Immature natural killer cell (primary cell): ENCODE data around the gene VIT. TPM values are rescaled to one million over a fixed set of nuclear protein-coding genes. Genes with fewer than 3 reads are reported as not detected.

Experiments
- DNase-seq, 3 donors: peaks; one replicate each; pipeline ENCODE4 v3.0.0; 2022; ENCODE audit warnings: mixed read lengths in 1 of 3
- H3K27ac Mint-ChIP-seq, 6 donors: one replicate each; pipeline ENCODE4 v1.8.0; 2020; ENCODE audit warnings: mixed read lengths in 6 of 6, mild to moderate bottlenecking in 5 of 6, inconsistent platforms in 4 of 6, moderate library complexity in 3 of 6
- H3K27me3 Mint-ChIP-seq, 3 donors: one replicate each; pipeline ENCODE4 v1.8.0; 2020 to 2021; ENCODE audit warnings: low read depth in 3 of 3, mild to moderate bottlenecking in 3 of 3, mixed read lengths in 3 of 3, moderate library complexity in 3 of 3, inconsistent platforms in 1 of 3
- H3K36me3 Mint-ChIP-seq, 3 donors: one replicate each; pipeline ENCODE4 v1.8.0; 2020; ENCODE audit warnings: mixed read lengths in 3 of 3, inconsistent platforms in 2 of 3, mild to moderate bottlenecking in 2 of 3
- H3K4me1 Mint-ChIP-seq, 2 donors: one replicate each; pipeline ENCODE4 v1.8.0; 2020; ENCODE audit warnings: inconsistent platforms in 2 of 2, mild to moderate bottlenecking in 2 of 2, mixed read lengths in 2 of 2, moderate library complexity in 1 of 2
- H3K4me3 Mint-ChIP-seq, 5 donors: one replicate each; pipeline ENCODE4 v1.8.0; 2020; ENCODE audit warnings: mild to moderate bottlenecking in 5 of 5, mixed read lengths in 5 of 5, inconsistent platforms in 3 of 5, moderate library complexity in 3 of 5
- H3K9me3 Mint-ChIP-seq, 6 donors: one replicate each; pipeline ENCODE4 v1.8.0; 2020; ENCODE audit warnings: mild to moderate bottlenecking in 6 of 6, mixed read lengths in 6 of 6, inconsistent platforms in 4 of 6, moderate library complexity in 3 of 6
- polyA plus RNA-seq, 3 donors: library from polyadenylated mRNA; unstranded; fragments of 300-500 nt; fragmentation: Illumina TruSeq; gene quantifications; one replicate each; pipeline ENCODE4 v1.2.3, GENCODE V29; 2021

The VIT gene
- polyA plus RNA-seq, 3 donors from 2014 or later, result 1.2 to 4.7 TPM; not detected in 1

- Mint-ChIP-seq H3K27ac (peak overlapping the region; percentile 92 to 97 (median 96)), H3K4me1 (peaks cover 95% of the 10 kb centered on the region in 2 donors), H3K4me3 (peak overlapping the region; percentile 72 to 88 (median 77)), H3K9me3 (no peaks in the 10 kb centered on the region), H3K27me3 (peaks cover 0 to 23% (median 14%) of the 10 kb centered on the region in 3 donors), H3K36me3 (no peaks in the 10 kb centered on the region)
- DNase-seq, result peak; percentile 83 to 88 (median 86)
These were observed 103.9 kb downstream of the VIT start for GRCh38 chr2:36800381-36800780.

DNA sequence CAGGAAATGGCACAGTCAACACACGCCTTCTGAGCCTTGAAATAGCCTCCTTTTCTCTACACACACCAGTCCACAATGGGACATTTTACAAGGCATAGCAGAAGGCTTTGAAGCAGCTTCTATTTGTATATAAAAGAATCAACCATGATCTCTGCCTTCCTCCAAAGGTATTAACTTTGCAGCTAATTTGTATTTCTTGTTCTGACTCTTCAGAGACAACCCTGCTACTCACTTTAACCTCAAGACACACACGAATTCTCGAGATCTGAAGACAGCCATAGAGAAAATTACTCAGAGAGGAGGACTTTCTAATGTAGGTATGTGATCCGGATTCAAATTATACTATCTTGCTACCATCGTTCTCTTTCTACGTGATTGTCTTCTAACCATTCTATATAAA lies 104.6 kb downstream of the VIT start:
- Mint-ChIP-seq H3K4me3 (peak overlapping the region; percentile 72 to 88 (median 77)), H3K9me3 (no peaks in the 10 kb centered on the region), H3K4me1 (peaks cover 97% of the 10 kb centered on the region in 2 donors), H3K27me3 (peaks cover 0 to 24% (median 14%) of the 10 kb centered on the region in 3 donors), H3K36me3 (peaks cover 0 to 6% (median 0%) of the 10 kb centered on the region in 3 donors), H3K27ac (peak overlapping the region; percentile 92 to 97 (median 96))
- peak in 2 of 3 donors; percentile 31 to 34 for DNase-seq

DNA sequence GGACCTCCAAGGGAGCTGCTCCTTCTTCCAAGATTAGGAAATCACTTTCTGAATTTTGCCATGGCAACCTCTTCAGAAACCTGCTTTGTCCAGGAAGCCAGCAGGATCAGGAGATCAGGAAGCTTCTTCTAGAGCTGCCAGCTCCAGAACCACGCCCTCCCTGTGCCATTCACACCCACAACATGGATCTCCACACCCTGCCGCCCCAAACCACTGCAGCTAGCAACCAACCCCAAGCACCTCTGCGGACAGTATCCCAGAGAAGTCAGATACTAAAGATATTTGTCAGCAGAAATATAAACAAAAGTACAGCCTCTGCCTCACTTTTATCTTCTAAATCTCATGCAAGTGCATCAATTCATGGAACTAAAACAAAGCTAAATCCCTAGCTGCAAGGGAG lies 106.4 kb downstream of the VIT start:
- H3K36me3 Mint-ChIP-seq, result peaks cover 0 to 13% (median 2%) of the 10 kb centered on the region in 3 donors
- H3K9me3 Mint-ChIP-seq, result no peaks in the 10 kb centered on the region
- peak overlapping the region; percentile 92 to 97 (median 96) for H3K27ac Mint-ChIP-seq
- DNase-seq, result peak; percentile 26 to 40 (median 33)
- peaks cover 92 to 93% of the 10 kb centered on the region in 2 donors for H3K4me1 Mint-ChIP-seq
- H3K27me3 Mint-ChIP-seq, result peaks cover 0 to 23% (median 14%) of the 10 kb centered on the region in 3 donors
- peak overlapping the region; percentile 57 to 88 (median 64) for H3K4me3 Mint-ChIP-seq

DNA sequence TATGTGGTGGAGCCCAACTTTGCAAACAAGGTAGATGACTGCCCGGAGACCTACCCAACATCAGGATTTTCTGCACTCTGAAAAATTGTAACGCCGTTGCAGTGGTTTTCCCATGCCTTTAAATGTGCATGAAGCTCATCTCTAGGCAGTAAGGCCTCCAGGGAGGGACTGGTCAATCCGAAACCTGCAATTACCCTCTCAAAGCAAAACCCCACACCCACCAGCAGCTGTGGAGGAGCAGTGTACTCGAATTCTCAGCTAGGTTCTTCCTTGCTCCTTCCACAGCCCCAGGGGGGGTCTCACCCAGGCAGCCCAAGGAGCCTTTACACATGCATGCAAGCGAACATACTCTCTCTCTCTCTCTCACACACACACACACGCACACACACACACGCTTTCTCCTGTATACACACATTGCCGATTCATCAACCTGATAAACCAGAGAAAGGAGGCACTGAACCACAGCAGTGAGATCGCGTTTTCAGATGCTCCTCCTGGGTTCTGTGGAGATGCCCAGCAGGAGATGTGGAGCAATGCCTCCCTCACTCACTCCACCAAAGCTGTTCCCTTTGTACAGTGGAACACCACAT lies 109.2 kb downstream of the VIT start:
- peak in 1 of 3 donors; percentile 27 for DNase-seq
- H3K4me1 Mint-ChIP-seq, result peaks cover 65 to 68% of the 10 kb centered on the region in 2 donors
- H3K27ac Mint-ChIP-seq, result peak overlapping the region; percentile 81 to 97 (median 90)
- peaks cover 0 to 13% (median 2%) of the 10 kb centered on the region in 3 donors for H3K27me3 Mint-ChIP-seq
- peak overlapping the region; percentile 49 to 76 (median 70) for H3K4me3 Mint-ChIP-seq
- H3K36me3 Mint-ChIP-seq, result peaks cover 0 to 13% (median 2%) of the 10 kb centered on the region in 3 donors
- no peaks in the 10 kb centered on the region for H3K9me3 Mint-ChIP-seq

GRCh38 chr2:36807223-36807886 lies 110.8 kb downstream of the VIT start:
- no peak for DNase-seq

DNA sequence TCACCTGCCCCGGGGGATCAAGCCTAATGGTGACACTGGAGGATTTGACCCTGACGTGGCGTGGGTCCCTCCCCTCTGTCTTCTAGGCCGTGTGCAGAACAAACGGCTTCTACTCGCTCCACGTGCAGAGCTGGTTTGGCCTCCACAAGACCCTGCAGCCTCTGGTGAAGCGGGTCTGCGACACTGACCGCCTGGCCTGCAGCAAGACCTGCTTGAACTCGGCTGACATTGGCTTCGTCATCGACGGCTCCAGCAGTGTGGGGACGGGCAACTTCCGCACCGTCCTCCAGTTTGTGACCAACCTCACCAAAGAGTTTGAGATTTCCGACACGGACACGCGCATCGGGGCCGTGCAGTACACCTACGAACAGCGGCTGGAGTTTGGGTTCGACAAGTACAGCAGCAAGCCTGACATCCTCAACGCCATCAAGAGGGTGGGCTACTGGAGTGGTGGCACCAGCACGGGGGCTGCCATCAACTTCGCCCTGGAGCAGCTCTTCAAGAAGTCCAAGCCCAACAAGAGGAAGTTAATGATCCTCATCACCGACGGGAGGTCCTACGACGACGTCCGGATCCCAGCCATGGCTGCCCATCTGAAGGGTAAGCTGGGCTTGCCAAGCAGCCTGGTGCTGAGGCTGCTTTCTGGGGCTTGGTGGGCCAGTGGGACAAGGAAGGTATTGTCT lies 112.0 kb downstream of the VIT start:
- Mint-ChIP-seq H3K27me3 (peaks cover 0 to 7% (median 0%) of the 10 kb centered on the region in 3 donors), H3K27ac (peak overlapping the region in 1 of 6 donors; percentile 14), H3K36me3 (peaks cover 0 to 21% (median 6%) of the 10 kb centered on the region in 3 donors), H3K4me1 (peaks cover 37 to 40% of the 10 kb centered on the region in 2 donors), H3K4me3 (no peak overlapping the region), H3K9me3 (no peaks in the 10 kb centered on the region)
- no peak for DNase-seq

More at GRCh38 chr2:36807223-36807886, 110.8 kb downstream of the VIT start:
- peaks cover 0 to 18% (median 3%) of the 10 kb centered on the region in 3 donors for H3K36me3 Mint-ChIP-seq
- H3K27ac Mint-ChIP-seq, result peak overlapping the region in 5 of 6 donors; percentile 45 to 95 (median 69)
- H3K4me1 Mint-ChIP-seq, result peaks cover 48 to 52% of the 10 kb centered on the region in 2 donors
- peak overlapping the region in 4 of 5 donors; percentile 19 to 58 (median 38) for H3K4me3 Mint-ChIP-seq
- no peaks in the 10 kb centered on the region for H3K9me3 Mint-ChIP-seq
- H3K27me3 Mint-ChIP-seq, result peaks cover 0 to 8% (median 0%) of the 10 kb centered on the region in 3 donors

DNA sequence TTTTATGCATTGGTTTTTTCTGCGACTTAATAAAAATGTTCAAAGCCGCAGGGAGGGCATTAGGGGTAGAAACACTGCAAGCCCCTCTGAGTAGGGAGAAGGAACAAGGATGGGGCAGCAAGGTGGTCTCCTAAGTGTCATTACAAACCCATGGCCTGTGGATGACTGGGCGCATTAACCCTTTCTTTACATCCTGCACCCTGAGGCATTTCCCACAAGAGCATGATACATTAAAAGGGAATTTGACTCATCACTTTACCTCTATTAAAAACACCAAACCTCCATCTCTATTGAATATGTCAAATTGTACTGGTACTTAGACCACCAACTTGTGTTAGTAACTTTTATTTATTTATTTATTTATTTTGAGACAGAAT lies 112.5 kb downstream of the VIT start:
- Mint-ChIP-seq H3K9me3 (no peaks in the 10 kb centered on the region), H3K27ac (peak overlapping the region in 1 of 6 donors; percentile 14), H3K27me3 (peaks cover 0 to 7% (median 0%) of the 10 kb centered on the region in 3 donors), H3K36me3 (peaks cover 0 to 26% (median 10%) of the 10 kb centered on the region in 3 donors), H3K4me1 (peaks cover 32 to 35% of the 10 kb centered on the region in 2 donors), H3K4me3 (no peak overlapping the region)
- DNase-seq, result no peak

GRCh38 chr2:36811071-36811470 lies 114.6 kb downstream of the VIT start:
- DNase-seq, result no peak
- H3K4me1 Mint-ChIP-seq, result peaks cover 12 to 15% of the 10 kb centered on the region in 2 donors
- no peak overlapping the region for H3K27ac Mint-ChIP-seq
- H3K9me3 Mint-ChIP-seq, result no peaks in the 10 kb centered on the region
- H3K4me3 Mint-ChIP-seq, result no peak overlapping the region
- H3K27me3 Mint-ChIP-seq, result peaks cover 0 to 2% (median 0%) of the 10 kb centered on the region in 3 donors
- H3K36me3 Mint-ChIP-seq, result peaks cover 0 to 27% (median 14%) of the 10 kb centered on the region in 3 donors

GRCh38 chr2:36812196-36812595 lies 115.7 kb downstream of the VIT start:
- peaks cover 8 to 11% of the 10 kb centered on the region in 2 donors for H3K4me1 Mint-ChIP-seq
- no peak overlapping the region for H3K27ac Mint-ChIP-seq
- H3K4me3 Mint-ChIP-seq, result no peak overlapping the region
- H3K36me3 Mint-ChIP-seq, result peaks cover 0 to 21% (median 12%) of the 10 kb centered on the region in 3 donors
- H3K9me3 Mint-ChIP-seq, result no peaks in the 10 kb centered on the region
- no peak for DNase-seq
- no peaks in the 10 kb centered on the region for H3K27me3 Mint-ChIP-seq

DNA sequence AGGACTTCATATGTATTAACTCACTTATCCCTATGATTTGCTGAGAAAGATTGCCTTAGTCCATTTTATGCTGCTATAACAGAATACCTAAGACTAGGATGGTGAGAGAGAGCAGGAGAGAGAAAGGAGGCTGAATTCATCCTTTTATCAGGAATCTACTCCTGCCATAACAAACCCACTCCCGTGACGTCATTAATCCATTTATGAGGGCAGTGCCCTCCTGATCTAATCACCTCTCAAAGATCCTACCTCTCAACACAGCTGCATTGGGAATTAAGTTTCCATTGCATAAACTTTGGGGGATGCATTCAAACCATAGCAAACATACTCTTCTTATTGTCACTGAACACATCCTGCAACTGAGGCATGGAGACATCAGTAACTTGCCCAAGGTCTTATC lies 122.0 kb downstream of the VIT start:
- DNase-seq, result no peak
- Mint-ChIP-seq H3K27ac (no peak overlapping the region), H3K27me3 (peaks cover 0 to 3% (median 0%) of the 10 kb centered on the region in 3 donors), H3K9me3 (no peaks in the 10 kb centered on the region), H3K36me3 (peaks cover 0 to 25% (median 8%) of the 10 kb centered on the region in 3 donors), H3K4me3 (no peak overlapping the region), H3K4me1 (peaks cover 8 to 12% of the 10 kb centered on the region in 2 donors)

DNA sequence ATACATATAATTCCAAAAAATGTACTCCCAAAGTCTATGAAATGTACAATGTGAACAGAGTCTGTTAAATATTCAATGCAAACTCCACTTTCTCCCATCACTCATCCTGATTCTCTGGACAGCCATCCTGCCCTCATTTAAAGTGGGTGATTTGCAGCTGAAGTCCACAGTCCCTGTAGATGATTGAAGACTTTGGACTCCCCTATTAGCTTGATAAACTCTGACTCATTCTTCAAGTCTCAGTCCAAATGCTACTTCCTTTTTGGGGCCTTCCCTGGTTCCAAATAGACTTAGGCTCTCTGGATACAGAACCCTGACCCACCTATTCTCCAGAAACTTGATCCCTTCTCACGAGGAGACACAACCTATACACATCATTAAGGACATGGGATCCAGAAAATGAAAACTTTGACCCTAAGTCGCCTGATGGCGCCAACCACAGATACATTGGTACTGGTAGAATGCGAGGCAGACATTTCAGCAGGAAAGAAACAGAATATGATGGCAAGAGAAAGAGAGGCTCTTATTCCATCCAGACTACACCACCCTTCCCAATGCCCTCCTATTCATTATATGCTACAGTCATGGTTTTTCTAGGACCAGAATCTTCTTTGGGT lies 122.7 kb downstream of the VIT start:
- H3K27ac Mint-ChIP-seq, result no peak overlapping the region
- no peak overlapping the region for H3K4me3 Mint-ChIP-seq
- DNase-seq, result no peak
- no peaks in the 10 kb centered on the region for H3K9me3 Mint-ChIP-seq
- peaks cover 0 to 3% (median 0%) of the 10 kb centered on the region in 3 donors for H3K27me3 Mint-ChIP-seq
- peaks cover 0 to 19% (median 4%) of the 10 kb centered on the region in 3 donors for H3K36me3 Mint-ChIP-seq
- peaks cover 8 to 12% of the 10 kb centered on the region in 2 donors for H3K4me1 Mint-ChIP-seq

DNA sequence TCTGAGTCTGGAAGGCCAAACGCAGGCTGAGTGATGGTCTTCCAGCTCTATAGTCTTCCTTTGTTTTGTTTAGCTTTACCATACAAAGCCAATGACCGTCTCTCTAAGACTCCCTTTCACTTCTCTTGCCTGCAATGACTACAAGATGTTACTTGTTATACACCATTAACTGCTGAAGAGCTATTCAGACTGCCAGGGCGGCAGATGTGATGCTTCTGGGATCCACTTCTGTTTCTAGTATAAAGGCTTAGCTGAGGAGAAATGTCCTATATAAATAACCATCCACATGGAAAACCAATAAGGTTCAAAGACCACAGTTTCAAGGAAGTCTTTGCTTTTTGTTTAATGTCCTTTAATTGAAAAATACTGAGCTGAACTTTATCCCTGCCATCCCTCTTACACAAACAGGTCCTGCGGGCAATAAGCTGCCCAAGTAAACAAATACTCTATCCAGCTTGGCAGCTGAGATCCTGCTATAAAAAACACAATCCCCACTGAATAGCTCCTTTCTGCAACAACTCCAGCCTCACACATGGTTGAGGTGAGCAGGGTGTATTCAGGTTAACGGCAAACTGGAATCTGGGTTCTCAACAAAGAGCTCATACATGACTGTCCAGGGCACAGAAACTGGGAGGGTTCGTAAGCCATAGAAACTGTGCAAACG lies 124.6 kb downstream of the VIT start:
- Mint-ChIP-seq H3K27me3 (peaks cover 0 to 5% (median 0%) of the 10 kb centered on the region in 3 donors), H3K9me3 (no peaks in the 10 kb centered on the region), H3K4me1 (peaks cover 8 to 12% of the 10 kb centered on the region in 2 donors), H3K36me3 (peaks cover 0 to 13% (median 0%) of the 10 kb centered on the region in 3 donors), H3K27ac (no peak overlapping the region), H3K4me3 (no peak overlapping the region)
- DNase-seq, result no peak

GRCh38 chr2:36823862-36824261 lies 127.4 kb downstream of the VIT start:
- no peak for DNase-seq
- Mint-ChIP-seq H3K4me3 (no peak overlapping the region), H3K27ac (peak overlapping the region in 1 of 6 donors; percentile 8), H3K36me3 (peaks cover 0 to 13% (median 0%) of the 10 kb centered on the region in 3 donors), H3K9me3 (no peaks in the 10 kb centered on the region), H3K4me1 (peaks cover 0 to 1% of the 10 kb centered on the region in 2 donors), H3K27me3 (peaks cover 0 to 5% (median 0%) of the 10 kb centered on the region in 3 donors)
